Stimulated activated CD4-positive, alpha-beta T cell treated with anti-CD3 and anti-CD28 coated beads, Interleukin-4, amount 100 ng/mL, for 1 hour (primary cell): ENCODE data around the gene SNX20.

ENCODE experiments used
- DNase-seq: peaks from one replicate; pipeline ENCODE4 v3.0.0-alpha.2; 2020

SNX20 gene

GRCh38 chr16:50704245-50704644 lies 23.1 kb upstream of the SNX20 start:
- no peak for DNase-seq

- DNase-seq = no peak
Measured at GRCh38 chr16:50702725-50703124, 21.6 kb upstream of the SNX20 start.

- DNase-seq = peak; percentile 64
Measured at GRCh38 chr16:50699326-50700159, 18.4 kb upstream of the SNX20 start.

- DNase-seq = peak; percentile 64
Measured at GRCh38 chr16:50697881-50698767, 17.0 kb upstream of the SNX20 start.

GRCh38 chr16:50697421-50697715 lies 16.3 kb upstream of the SNX20 start:
- no peak for DNase-seq

GRCh38 chr16:50696575-50697420 lies 15.7 kb upstream of the SNX20 start:
- peak; percentile 46 for DNase-seq

GRCh38 chr16:50696126-50696525 lies 15.0 kb upstream of the SNX20 start:
- no peak for DNase-seq

- no peak for DNase-seq
Measured at GRCh38 chr16:50695017-50696000, 14.2 kb upstream of the SNX20 start.

GRCh38 chr16:50694206-50694605 lies 13.1 kb upstream of the SNX20 start:
- DNase-seq = no peak

GRCh38 chr16:50692999-50693781 lies 12.1 kb upstream of the SNX20 start, which contains the start of gene NOD2:
NOD2 (plus strand) TSS chr16:50693606; CDS start chr16:50699496, 5,890 bp downstream.
- DNase-seq = peak; percentile 44

GRCh38 chr16:50692644-50692998 lies 11.5 kb upstream of the SNX20 start:
- DNase-seq = no peak

- no peak for DNase-seq
Measured at GRCh38 chr16:50690177-50690576, 9.1 kb upstream of the SNX20 start.

GRCh38 chr16:50688867-50689266 lies 7.8 kb upstream of the SNX20 start:
- no peak for DNase-seq

- DNase-seq = no peak
Measured at GRCh38 chr16:50688083-50688482, 7.0 kb upstream of the SNX20 start.

- no peak for DNase-seq
Measured at GRCh38 chr16:50685462-50686063, 4.5 kb upstream of the SNX20 start.

- peak; percentile 49 for DNase-seq
Measured at GRCh38 chr16:50684823-50685461, 3.8 kb upstream of the SNX20 start.

GRCh38 chr16:50683689-50684374 lies 2.7 kb upstream of the SNX20 start:
- peak; percentile 27 for DNase-seq

GRCh38 chr16:50680556-50680893 lies 587 bp downstream of the SNX20 start:
- no peak for DNase-seq
